ENCODE data around the gene IL17D.
A peak's percentile ranks its signal among the peaks of the same experiment; 100 is the strongest.

Gene IL17D

GRCh38 chr13:20720499-20720898, 17.0 kb downstream of the IL17D start:
- Histone ChIP-seq H2BK5ac (ENCODE audit: low read depth, low read length, poor library complexity) (no peak overlapping the region), H4K8ac (ENCODE audit: low read depth, low read length) (no peak overlapping the region), H3K18ac (ENCODE audit: low read length) (no peak overlapping the region), H3K4me1 (ENCODE audit: control insufficient read depth in 1 of 2, insufficient read depth in 2 of 2, low read length in 2 of 2) (peaks cover 8 to 13% of the 10 kb centered on the region in 2 experiments), H3K4me3 (ENCODE audit: low read depth, low read length) (no peak overlapping the region), H3K4ac (ENCODE audit: low read depth, low read length) (no peak overlapping the region), H3K27ac (ENCODE audit: low read depth, low read length) (no peak overlapping the region), H4K91ac (ENCODE audit: low read depth, low read length) (no peak overlapping the region), H2AFZ (ENCODE audit: insufficient read depth, low read length, poor library complexity) (no peak overlapping the region), H3K9me3 (ENCODE audit: insufficient read depth, low read depth, low read length) (peaks cover 8% of the 10 kb centered on the region), H4K12ac (ENCODE audit: low read depth, low read length) (no peak overlapping the region), H3K79me1 (ENCODE audit: low read length) (no peaks in the 10 kb centered on the region), H3K79me2 (ENCODE audit: control insufficient read depth, insufficient read depth, low read length, poor library complexity) (no peaks in the 10 kb centered on the region), H2BK120ac (ENCODE audit: insufficient read depth, low read length, poor library complexity) (no peak overlapping the region), H3K4me2 (ENCODE audit: low read length) (no peak overlapping the region), H3K27me3 (ENCODE audit: insufficient read depth, low read length) (no peaks in the 10 kb centered on the region), H2BK12ac (ENCODE audit: low read length) (no peak overlapping the region), H3K23ac (ENCODE audit: low read length) (no peak overlapping the region), H2AK5ac (ENCODE audit: low read length) (no peak overlapping the region), H3K9ac (ENCODE audit: low read length) (no peak overlapping the region), H3K14ac (ENCODE audit: low read length) (no peak overlapping the region), H3K36me3 (ENCODE audit: control insufficient read depth in 1 of 2, insufficient read depth in 2 of 2, low read length in 2 of 2) (no peaks in the 10 kb centered on the region)
- no peak for DNase-seq
- no CpG with 5 or more reads among the region's 11 CpGs for WGBS (ENCODE audit: extremely low coverage, insufficient coverage, insufficient read length)

- Histone ChIP-seq H3K9me3 (ENCODE audit: insufficient read depth, low read depth, low read length) (peaks cover 8% of the 10 kb centered on the region), H2BK5ac (ENCODE audit: low read depth, low read length, poor library complexity) (no peak overlapping the region)
- WGBS (ENCODE audit: extremely low coverage, insufficient coverage, insufficient read length), result no CpG with 5 or more reads among the region's 16 CpGs
Measured at GRCh38 chr13:20721058-20721453, 17.6 kb downstream of the IL17D start.

GRCh38 chr13:20721454-20722357, 18.2 kb downstream of the IL17D start:
- H3K4me3 ChIP-seq (ENCODE audit: low read depth, low read length), result peak overlapping the region; percentile 66

More at GRCh38 chr13:20721058-20721453, 17.6 kb downstream of the IL17D start:
- Histone ChIP-seq H2AFZ (ENCODE audit: insufficient read depth, low read length, poor library complexity) (no peak overlapping the region), H2BK120ac (ENCODE audit: insufficient read depth, low read length, poor library complexity) (no peak overlapping the region), H3K36me3 (ENCODE audit: control insufficient read depth in 1 of 2, insufficient read depth in 2 of 2, low read length in 2 of 2) (no peaks in the 10 kb centered on the region), H3K27ac (ENCODE audit: low read depth, low read length) (no peak overlapping the region), H3K23ac (ENCODE audit: low read length) (no peak overlapping the region), H3K79me2 (ENCODE audit: control insufficient read depth, insufficient read depth, low read length, poor library complexity) (no peaks in the 10 kb centered on the region), H2AK5ac (ENCODE audit: low read length) (no peak overlapping the region), H3K9ac (ENCODE audit: low read length) (no peak overlapping the region), H2BK12ac (ENCODE audit: low read length) (no peak overlapping the region), H3K79me1 (ENCODE audit: low read length) (no peaks in the 10 kb centered on the region), H3K14ac (ENCODE audit: low read length) (no peak overlapping the region), H3K4me1 (ENCODE audit: control insufficient read depth in 1 of 2, insufficient read depth in 2 of 2, low read length in 2 of 2) (peaks cover 8 to 13% of the 10 kb centered on the region in 2 experiments), H3K27me3 (ENCODE audit: insufficient read depth, low read length) (no peaks in the 10 kb centered on the region), H3K4ac (ENCODE audit: low read depth, low read length) (no peak overlapping the region), H4K8ac (ENCODE audit: low read depth, low read length) (no peak overlapping the region), H3K4me3 (ENCODE audit: low read depth, low read length) (no peak overlapping the region), H4K12ac (ENCODE audit: low read depth, low read length) (no peak overlapping the region), H4K91ac (ENCODE audit: low read depth, low read length) (no peak overlapping the region), H3K18ac (ENCODE audit: low read length) (no peak overlapping the region), H3K4me2 (ENCODE audit: low read length) (peak overlapping the region; percentile 78)
- no peak for DNase-seq

GRCh38 chr13:20727856-20728255, 24.4 kb downstream of the IL17D start:
- DNase-seq, result no peak
- Histone ChIP-seq H3K79me2 (ENCODE audit: control insufficient read depth, insufficient read depth, low read length, poor library complexity) (no peaks in the 10 kb centered on the region), H3K23ac (ENCODE audit: low read length) (no peak overlapping the region), H3K4me2 (ENCODE audit: low read length) (no peak overlapping the region), H4K8ac (ENCODE audit: low read depth, low read length) (no peak overlapping the region), H3K79me1 (ENCODE audit: low read length) (no peaks in the 10 kb centered on the region), H3K4me1 (ENCODE audit: control insufficient read depth in 1 of 2, insufficient read depth in 2 of 2, low read length in 2 of 2) (peaks cover 0 to 2% of the 10 kb centered on the region in 2 experiments), H2BK120ac (ENCODE audit: insufficient read depth, low read length, poor library complexity) (no peak overlapping the region), H3K4me3 (ENCODE audit: low read depth, low read length) (no peak overlapping the region), H3K27ac (ENCODE audit: low read depth, low read length) (no peak overlapping the region), H4K91ac (ENCODE audit: low read depth, low read length) (no peak overlapping the region), H2AFZ (ENCODE audit: insufficient read depth, low read length, poor library complexity) (no peak overlapping the region), H3K27me3 (ENCODE audit: insufficient read depth, low read length) (no peaks in the 10 kb centered on the region), H3K36me3 (ENCODE audit: control insufficient read depth in 1 of 2, insufficient read depth in 2 of 2, low read length in 2 of 2) (no peaks in the 10 kb centered on the region), H2BK12ac (ENCODE audit: low read length) (no peak overlapping the region), H3K9me3 (ENCODE audit: insufficient read depth, low read depth, low read length) (peaks cover 5% of the 10 kb centered on the region), H3K14ac (ENCODE audit: low read length) (no peak overlapping the region), H4K12ac (ENCODE audit: low read depth, low read length) (no peak overlapping the region), H3K18ac (ENCODE audit: low read length) (no peak overlapping the region), H2AK5ac (ENCODE audit: low read length) (no peak overlapping the region), H3K9ac (ENCODE audit: low read length) (no peak overlapping the region), H3K4ac (ENCODE audit: low read depth, low read length) (no peak overlapping the region), H2BK5ac (ENCODE audit: low read depth, low read length, poor library complexity) (no peak overlapping the region)
- no CpG with 5 or more reads among the region's 6 CpGs for WGBS (ENCODE audit: extremely low coverage, insufficient coverage, insufficient read length)

More at GRCh38 chr13:20721454-20722357, 18.2 kb downstream of the IL17D start:
- Histone ChIP-seq H2BK120ac (ENCODE audit: insufficient read depth, low read length, poor library complexity) (no peak overlapping the region), H4K8ac (ENCODE audit: low read depth, low read length) (peak overlapping the region; percentile 1), H3K27ac (ENCODE audit: low read depth, low read length) (no peak overlapping the region), H3K23ac (ENCODE audit: low read length) (no peak overlapping the region), H3K14ac (ENCODE audit: low read length) (no peak overlapping the region), H2BK5ac (ENCODE audit: low read depth, low read length, poor library complexity) (no peak overlapping the region), H3K9me3 (ENCODE audit: insufficient read depth, low read depth, low read length) (peaks cover 8% of the 10 kb centered on the region), H3K36me3 (ENCODE audit: control insufficient read depth in 1 of 2, insufficient read depth in 2 of 2, low read length in 2 of 2) (no peaks in the 10 kb centered on the region), H3K79me1 (ENCODE audit: low read length) (no peaks in the 10 kb centered on the region), H3K4me2 (ENCODE audit: low read length) (peak overlapping the region; percentile 78), H3K79me2 (ENCODE audit: control insufficient read depth, insufficient read depth, low read length, poor library complexity) (no peaks in the 10 kb centered on the region), H3K4me1 (ENCODE audit: control insufficient read depth in 1 of 2, insufficient read depth in 2 of 2, low read length in 2 of 2) (peaks cover 8 to 13% of the 10 kb centered on the region in 2 experiments), H2AK5ac (ENCODE audit: low read length) (no peak overlapping the region), H3K9ac (ENCODE audit: low read length) (no peak overlapping the region), H2BK12ac (ENCODE audit: low read length) (no peak overlapping the region), H3K4ac (ENCODE audit: low read depth, low read length) (no peak overlapping the region), H2AFZ (ENCODE audit: insufficient read depth, low read length, poor library complexity) (peak overlapping the region; percentile 51), H3K18ac (ENCODE audit: low read length) (no peak overlapping the region), H4K12ac (ENCODE audit: low read depth, low read length) (no peak overlapping the region), H3K27me3 (ENCODE audit: insufficient read depth, low read length) (no peaks in the 10 kb centered on the region), H4K91ac (ENCODE audit: low read depth, low read length) (no peak overlapping the region)
- DNase-seq, result peak; percentile 97 to 98
- no CpG with 5 or more reads among the region's 81 CpGs for WGBS (ENCODE audit: extremely low coverage, insufficient coverage, insufficient read length)
